GM19324 (cell line): Measurements from ENCODE around the gene NUAK2.
"Not testable (repeated sequence)": the region's sequence is repeated elsewhere in the genome, so short reads cannot be mapped to it uniquely, and the experiment has no call there.

Source experiments
- ATAC-seq: cut with Tn5 transposase; IDR thresholded peaks from one replicate; pipeline ENCODE4 v1.9.1; 2021; ENCODE audit warnings: mild to moderate bottlenecking, moderate library complexity; ENCODE audit not compliant: unreplicated experiment, low FRiP score

NUAK2 gene

DNA sequence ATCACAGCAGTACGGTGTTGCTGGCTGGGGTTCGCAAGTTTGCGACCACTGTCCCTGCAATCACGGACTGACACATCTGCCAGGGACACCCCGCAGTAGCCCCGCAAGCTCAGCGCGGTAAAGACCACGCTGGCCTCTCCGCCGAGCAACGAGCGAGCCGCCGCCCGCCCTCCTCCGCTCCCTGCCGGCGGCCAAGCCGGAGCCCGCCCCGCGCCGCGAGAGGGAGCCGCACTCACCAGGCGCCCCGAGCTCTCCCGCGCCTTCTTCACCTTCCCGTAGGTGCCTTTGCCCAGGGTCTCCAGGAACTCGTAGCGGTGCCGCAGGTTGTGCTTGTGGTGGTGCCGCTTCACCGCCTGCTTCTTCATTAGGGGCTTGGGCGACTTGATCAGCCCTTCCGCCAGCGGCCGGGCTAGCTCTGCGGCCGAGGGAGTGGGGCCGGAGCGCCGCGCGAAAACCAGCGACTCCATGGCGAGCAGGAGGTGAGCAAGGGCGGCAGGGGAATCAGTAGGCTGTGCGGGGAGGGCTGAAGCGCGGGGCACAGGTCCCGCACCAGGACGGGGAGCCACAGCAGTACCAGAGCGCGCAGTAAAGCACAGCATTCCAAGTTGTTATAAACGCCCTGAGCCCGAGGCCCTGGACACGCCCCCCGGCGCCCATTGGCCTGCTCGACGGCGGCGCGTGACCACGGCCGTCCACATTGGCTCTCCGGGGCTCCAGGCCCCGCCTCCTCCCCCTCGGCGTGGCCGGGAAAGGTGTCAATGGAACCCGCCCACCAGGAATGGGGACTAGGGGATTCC is at the start of gene NUAK2:
NUAK2 (minus strand) TSS at position 584 of the 797 bp plus-strand sequence; CDS start at position 467, 117 bp downstream.
- ATAC-seq: peak; percentile 48

DNA sequence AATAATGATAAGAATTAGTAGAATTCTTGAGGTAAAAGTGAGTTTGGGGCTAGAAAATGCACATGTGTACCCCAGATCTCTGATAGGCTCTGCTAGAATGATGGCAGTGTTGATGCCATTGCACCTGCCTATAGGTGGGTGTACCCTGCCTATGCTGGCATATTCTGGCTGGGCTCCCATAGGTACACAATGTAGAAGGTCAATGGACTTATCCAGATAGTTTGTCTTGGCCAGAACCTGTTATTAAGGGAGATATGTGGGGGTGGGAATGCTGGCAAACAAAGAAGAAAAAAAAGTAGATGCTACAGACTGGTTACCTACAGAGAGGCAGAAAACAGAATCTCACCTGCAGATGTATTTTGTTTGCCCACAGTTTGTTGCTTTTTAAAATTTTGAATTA is 49.2 kb upstream of the NUAK2 start:
- no peak for ATAC-seq

DNA sequence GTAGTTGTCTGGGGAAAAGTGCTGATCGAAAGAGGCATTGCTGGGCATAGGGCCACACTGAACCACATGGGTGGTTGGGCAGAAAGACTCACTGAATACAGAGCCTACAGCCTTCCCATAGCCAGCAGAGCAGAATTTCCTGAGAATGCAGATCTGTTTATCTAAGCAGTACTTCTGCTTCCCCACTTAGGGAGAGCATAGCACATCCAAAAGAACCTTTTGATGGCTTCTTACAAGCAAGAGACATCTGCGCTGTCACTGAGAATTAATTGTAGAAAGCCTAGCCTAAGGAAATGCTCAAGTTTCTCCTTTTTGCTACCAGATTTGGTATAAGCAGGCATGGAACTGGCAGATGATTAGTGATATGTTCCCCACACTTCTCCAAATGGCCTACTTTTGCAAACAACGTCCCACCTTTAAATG is 48.2 kb upstream of the NUAK2 start:
- ATAC-seq: no peak

DNA sequence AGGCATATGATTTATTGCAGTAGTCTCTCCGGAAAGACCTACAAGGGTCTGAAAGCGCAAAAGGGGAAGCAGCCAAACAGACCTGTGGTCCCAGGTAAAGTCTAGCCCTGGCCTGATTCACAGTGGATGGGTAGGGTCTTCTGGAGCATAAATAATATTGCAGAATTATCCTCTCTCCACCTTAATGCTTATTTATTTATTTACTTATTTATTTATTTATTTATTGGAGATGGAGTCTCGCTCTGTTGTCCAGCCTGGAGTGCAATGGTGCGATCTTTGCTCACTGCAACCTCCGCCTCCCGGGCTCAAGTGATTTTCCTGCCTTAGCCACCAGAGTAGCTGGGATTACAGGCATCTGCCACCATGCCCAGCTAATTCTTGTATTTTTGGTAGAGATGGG is 46.9 kb upstream of the NUAK2 start:
- ATAC-seq: no peak

DNA sequence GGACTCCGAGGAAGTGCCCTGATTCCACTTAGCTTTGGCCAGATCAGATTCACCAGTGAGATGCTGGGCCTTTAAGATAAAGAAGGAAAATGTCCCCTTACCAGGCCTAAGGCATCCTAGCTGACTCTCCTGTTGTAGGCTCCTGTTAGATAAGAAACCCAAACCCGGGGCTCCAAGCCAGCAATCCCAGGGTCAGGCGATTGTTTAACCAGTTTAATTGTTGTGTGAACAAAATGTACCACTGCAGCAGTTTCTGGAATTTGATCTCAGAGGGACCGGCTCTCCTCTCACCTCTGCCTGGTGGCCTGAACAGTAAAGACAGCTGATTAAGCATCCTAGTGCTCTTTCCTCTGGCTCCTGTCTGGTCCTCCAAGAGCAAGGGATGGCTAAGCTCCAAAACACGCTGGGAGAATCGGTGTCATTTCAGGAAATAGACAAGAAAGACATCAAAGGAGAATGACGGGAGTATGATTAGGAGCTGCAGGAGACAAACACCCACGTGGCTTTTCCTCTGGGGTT is 44.5 kb upstream of the NUAK2 start:
- ATAC-seq: no peak

DNA sequence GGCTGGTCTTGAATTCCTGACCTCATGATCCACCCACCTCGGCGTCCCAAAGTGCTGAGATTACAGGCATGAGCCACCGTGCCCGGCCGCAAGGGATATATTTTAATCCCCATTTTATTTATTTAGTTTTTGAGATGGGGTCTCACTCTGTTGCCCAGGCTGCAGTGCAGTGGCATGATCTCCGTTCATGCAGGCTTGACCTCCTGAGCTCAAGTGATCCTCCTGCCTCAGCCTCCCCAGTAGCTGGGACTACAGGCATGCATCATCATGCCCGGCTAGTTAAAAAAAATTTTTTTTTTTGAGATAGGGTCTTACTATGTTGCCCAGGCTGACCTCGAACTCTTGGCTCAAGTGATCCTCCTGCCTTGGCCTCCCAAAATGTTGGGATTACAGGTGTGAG is 43.5 kb upstream of the NUAK2 start:
- ATAC-seq: not testable (repeated sequence)

DNA sequence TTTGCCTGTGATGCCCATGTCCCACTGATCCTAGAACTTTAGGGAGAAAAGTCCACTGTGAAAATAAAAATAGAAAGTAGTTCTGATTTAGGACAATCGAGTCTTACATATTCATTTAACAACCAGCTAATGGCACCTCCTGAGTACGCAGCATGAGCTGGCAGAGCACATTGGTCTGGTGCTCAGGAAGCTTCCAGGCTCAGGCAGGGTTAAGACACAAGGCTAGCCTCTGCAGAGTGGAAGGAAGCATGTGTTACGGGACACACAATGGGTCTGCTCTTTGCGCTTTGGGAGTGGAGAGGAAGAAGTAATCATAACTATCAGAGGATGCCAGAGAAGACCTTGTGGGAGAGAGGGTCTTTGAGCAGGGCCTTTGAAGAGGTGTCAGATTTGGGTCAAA is 39.3 kb upstream of the NUAK2 start:
- no peak for ATAC-seq

DNA sequence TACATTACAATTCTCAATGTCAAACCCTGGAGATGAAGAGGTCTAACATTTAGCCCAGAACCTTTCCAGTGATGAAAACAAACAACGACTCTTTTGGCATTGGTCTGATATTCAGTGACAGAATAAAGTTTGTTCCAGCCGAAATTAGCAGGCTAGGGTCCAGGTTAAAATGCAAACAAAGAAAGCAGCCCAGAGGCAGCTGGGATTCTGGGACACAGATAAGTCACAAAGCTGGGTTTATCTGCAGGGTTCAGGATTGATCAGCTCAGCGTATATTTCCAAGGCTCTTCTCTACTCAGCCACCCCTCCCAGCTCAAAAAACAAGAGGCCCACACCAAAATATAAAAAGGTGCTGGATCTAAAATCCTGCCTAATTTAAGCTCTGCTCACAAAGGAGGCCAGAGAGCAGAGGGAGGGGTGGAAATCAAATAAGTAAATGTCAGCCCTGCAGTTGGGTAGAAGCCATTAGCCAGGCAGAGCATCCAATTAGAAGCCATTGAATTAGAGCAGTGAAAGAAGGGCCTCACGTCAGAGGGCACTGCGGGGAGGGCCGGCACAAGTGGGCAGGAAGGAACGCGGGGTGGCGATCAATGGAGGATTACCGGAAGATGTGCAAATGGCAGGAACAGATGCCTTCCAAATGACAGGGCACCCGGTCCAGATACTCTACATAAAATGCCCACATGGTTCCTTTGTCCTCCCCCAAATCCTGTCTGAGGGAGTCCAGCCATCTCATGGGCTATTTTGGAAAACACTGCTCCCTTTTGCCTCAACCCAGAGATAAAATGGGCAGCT is 38.4 kb upstream of the NUAK2 start:
- ATAC-seq: no peak

DNA sequence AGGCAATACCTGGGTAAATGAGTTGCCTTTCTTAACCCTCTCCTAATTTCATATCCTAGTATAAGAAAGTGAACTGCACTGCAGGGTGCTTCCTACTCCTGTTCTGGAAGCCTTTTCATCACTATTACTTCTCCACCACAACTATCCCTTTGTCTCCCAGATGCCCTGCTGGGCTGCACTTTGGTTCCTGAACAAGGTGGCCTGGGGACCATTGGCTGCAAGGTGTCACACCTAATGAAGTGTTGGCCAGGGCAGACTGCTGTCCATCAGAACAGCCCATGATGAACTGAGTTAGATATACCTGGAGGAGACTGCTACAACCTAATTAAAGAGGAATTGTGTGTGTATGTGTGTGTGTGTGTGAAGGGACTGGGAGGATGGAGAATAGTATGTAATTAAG is 37.0 kb upstream of the NUAK2 start:
- no peak for ATAC-seq

DNA sequence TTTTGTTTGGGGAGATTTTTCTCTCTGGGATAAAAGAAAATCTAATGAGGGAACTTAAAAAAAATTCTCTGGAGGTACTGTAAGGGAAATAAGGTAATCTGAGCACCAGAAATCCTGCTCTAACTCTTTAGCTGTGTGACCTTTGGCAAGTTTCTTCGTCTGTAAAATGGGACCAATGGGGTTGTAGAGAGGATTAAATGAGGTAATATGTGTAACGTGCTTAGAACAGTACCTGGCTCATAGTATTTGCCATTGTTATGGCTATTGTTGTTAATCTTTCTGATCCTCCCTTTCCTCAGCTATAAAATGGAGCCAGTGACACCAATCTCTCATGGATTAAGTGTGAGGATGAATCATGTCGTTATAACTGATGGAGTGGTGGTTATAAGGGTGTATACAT is 36.0 kb upstream of the NUAK2 start:
- no peak for ATAC-seq

DNA sequence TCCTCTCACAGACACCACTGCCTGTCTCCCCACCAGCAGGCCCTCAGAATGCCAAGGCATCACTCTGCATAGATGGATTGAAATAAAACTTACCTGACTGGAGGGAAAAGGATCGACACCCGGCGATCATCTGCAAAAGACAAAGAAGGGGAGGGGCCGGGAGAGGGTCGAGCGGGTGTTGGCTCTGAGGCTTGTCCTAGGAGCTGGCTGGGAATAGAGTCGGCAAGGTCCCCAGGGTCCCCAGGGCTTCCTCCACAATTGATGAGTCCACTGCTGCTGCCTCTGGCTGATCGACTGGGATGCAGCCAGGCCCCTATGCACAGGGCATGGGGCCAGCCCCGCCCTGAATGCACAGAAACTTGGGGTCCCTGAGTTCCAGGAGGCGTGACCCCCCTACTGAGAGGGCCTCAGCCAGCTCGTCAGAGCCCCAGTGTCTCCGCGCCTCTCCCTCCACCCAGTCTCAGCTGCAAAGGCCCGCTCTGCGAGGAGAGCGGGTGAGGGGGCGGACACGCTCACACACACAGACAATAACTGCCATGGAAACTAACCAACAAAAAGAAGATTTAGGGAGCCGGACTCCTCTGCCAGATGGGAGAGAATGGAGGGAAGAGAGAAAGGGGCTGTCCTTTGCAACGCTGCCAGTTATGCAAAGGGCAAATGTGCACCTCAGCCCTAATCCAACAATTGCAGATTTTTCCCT is 35.0 kb upstream of the NUAK2 start, which contains the start of gene KLHDC8A:
KLHDC8A (minus strand) TSS at position 483 of the 700 bp plus-strand sequence. CDS start 13,318 bp downstream, outside the sequence.
- no peak for ATAC-seq

DNA sequence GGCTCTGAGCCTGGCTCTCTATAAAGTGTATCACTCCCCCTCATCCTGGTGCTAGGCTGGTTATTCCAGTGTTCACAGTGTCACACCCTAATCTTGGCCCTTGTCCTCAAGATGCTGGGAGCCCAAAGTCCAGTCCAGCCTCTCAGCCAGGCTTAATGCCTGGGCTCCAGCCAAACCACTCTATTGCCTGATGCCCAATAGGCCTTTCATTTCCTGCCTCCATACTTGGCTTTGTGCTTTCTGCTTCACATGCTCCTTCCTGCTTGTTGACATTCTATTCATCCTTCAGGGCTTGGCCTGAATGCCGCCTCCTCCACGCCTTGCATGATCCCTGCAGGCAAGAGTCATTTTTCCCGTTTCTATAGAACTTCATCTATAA is 33.5 kb upstream of the NUAK2 start:
- ATAC-seq: no peak

DNA sequence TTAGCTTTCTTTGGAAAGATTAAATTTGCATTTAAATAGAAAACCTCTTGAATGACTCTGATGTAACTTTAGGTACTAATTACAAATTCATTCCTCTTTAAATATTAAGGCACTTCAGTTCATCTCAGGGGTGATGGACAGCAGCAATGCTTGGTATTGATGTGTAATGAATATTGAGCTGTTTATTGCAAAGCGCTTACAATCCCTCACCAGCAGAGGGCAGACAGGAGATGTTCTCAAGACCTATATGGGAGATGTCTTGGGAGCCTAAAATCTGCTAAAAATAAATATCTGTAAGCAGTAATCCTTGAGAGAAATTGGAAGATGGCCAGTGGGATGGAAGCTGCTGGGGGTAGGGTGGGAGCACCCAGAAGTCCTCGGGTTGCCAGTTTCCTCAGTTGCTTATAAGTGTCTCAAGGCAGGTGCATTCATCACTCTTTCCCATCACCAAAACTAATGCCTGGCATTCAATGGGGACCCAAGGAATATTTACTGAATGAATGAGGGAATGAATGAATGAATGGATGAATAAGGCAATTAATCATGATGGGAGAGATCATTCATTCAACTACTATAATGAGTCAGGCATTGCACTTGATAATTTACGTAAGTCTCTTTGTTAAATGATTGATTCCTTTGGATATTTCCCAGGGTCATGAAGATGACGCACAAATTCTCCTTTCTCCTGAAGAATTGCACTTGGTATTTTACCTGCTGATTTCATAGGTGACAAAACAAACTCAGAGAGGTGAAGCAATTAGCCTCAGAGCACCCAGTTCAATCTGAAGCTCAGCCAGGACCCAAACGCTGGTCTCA is 32.9 kb upstream of the NUAK2 start:
- no peak for ATAC-seq

DNA sequence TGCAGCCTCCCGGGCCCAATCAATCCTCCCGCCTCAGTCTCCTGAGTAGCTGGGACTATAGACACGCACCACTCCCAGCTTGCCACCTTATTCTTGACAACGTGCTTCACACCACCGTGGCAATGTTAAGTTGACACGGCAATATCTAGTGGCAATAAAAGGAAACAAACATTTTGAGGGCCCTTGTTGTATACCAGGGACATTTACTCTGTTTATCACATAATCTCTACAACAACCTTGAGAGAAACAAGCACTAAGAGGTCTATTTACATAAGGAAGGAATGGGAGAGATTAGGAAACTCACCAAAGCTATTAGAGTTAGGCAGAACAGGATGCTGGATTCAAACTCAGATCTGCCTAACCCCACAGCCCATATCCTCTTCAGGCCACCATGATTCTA is 32.1 kb upstream of the NUAK2 start:
- no peak for ATAC-seq

DNA sequence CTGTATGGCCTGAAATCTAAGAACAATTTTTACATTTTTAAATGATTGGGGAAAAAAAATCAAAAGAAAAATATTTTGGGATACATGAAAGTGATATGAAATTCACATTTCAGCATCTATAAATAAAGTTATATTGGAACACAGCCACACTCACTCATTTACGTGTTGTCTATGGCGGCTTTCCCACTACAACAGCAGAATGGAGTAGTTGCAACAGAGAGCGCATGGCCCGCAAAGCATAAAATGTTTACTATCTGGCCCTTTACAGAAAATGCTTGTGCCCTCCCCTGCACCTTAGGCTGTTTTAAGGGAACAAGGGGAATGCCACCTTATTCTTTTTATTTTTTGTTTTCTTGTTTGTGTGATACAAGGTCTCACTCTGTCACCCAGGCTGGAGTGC is 31.6 kb upstream of the NUAK2 start:
- no peak for ATAC-seq

DNA sequence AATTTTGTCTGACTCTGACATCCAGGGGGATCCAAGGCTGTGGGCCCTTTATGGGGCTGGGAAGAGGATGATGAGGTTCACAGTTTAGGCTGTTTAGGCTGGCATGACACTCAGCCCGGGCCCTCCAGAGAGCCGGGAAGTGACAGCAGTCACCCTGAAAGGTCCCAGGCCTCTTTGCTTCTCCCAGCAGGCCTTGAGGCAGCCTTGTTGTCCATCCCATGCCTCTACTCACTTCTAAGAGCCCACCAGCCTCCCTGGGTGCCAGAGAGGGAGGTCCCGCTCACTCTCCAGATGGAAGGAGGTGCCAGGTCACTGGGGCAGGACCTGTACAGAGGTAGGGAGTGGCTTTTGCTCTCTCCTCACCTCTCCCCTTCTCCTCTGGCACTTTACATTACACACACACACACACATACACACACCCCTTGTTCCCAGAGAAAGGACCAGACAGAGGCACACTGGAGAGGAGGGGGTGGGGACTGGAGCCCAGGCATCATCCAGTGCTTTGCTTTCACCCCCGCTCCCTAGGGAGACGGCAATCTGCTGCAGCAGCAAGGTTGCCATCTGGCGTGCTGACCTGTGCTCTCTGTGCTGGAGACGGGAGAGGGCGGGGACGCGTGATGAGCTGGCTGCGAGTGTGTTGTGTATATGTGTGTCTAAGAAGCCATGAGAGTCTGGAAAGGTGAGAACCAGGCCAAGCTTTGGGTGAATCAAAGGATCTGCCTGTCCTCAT is 30.6 kb upstream of the NUAK2 start:
- no peak for ATAC-seq

DNA sequence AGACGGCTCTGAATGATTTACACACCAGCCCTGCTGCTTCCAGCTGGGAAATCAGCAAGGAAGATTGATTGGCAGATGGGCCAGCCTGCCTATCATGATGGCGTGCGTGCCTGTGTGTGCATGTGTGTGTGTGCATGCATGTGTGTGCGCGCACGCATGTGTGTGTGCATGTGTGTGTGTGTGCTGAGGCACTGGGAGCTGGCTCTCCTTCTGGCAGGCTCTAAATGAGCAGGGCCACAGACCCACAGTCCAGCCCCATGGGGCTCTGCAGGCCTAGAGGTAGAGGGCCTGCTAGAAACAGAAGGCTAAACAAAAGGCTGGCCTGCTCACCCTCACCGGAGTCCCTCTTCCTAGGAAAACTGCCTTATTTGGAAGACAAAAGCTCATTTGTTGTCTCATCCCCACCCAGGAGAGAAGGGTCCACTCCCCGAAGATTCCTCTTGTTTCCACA is 29.2 kb upstream of the NUAK2 start:
- ATAC-seq: no peak

DNA sequence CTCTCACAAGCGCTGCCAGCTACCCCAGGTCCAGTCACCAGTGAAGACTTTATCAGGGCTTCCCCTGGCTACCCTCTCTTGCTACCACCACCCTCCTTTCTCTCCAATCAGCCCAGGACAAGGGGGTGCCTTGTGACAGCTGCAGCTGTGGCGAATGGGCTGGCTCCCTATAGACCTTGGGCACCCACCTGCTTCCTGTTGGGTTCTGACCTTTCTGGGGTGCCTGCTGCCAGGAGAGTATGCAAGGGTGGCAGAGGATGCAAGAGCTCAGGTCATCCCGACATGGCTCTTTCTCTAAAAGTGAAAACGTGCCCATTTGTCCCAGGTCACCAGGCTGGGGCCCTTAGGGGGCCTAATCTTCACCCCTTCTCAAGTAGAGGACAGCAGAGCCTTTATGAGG is 28.6 kb upstream of the NUAK2 start:
- ATAC-seq: no peak
